ENCODE results near the gene THSD4.

The THSD4 gene

GRCh38 chr15:71825021-71825730, 709.9 kb downstream of the THSD4 start:
- DNase-seq (ENCODE audit: low read depth, low spot score) = no peak

- no peak for DNase-seq (ENCODE audit: low read depth, low spot score)
Measured at GRCh38 chr15:71826196-71826595, 710.9 kb downstream of the THSD4 start.

- DNase-seq (ENCODE audit: low read depth, low spot score) = no peak
Measured at GRCh38 chr15:71830981-71831380, 715.7 kb downstream of the THSD4 start.
